ENCODE results near the gene STAG1.
A peak's percentile ranks its signal among the peaks of the same experiment; 100 is the strongest.

The STAG1 gene

GRCh38 chr3:136789976-136790375, 37.8 kb upstream of the STAG1 start:
- H3K27me3 ChIP-seq (ENCODE audit: low read length): no peaks in the 10 kb centered on the region
- no peaks in the 10 kb centered on the region for H3K9me3 ChIP-seq (ENCODE audit: insufficient read depth, low read length)
- no peaks in the 10 kb centered on the region for H3K79me2 ChIP-seq (ENCODE audit: insufficient read depth, low read length)
- no peak overlapping the region for H3K4me2 ChIP-seq (ENCODE audit: low read depth, low read length, poor library complexity, severe bottlenecking)
- no peaks in the 10 kb centered on the region for H3K9me2 ChIP-seq (replicated peaks; ENCODE audit: insufficient read depth, low read length)
- no peaks in the 10 kb centered on the region for H3F3A ChIP-seq (ENCODE audit: insufficient read depth)
- TF ChIP-seq, protein P1, sequence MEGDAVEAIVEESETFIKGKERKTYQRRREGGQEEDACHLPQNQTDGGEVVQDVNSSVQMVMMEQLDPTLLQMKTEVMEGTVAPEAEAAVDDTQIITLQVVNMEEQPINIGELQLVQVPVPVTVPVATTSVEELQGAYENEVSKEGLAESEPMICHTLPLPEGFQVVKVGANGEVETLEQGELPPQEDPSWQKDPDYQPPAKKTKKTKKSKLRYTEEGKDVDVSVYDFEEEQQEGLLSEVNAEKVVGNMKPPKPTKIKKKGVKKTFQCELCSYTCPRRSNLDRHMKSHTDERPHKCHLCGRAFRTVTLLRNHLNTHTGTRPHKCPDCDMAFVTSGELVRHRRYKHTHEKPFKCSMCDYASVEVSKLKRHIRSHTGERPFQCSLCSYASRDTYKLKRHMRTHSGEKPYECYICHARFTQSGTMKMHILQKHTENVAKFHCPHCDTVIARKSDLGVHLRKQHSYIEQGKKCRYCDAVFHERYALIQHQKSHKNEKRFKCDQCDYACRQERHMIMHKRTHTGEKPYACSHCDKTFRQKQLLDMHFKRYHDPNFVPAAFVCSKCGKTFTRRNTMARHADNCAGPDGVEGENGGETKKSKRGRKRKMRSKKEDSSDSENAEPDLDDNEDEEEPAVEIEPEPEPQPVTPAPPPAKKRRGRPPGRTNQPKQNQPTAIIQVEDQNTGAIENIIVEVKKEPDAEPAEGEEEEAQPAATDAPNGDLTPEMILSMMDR (IDR thresholded peaks at IDR 0.05; ENCODE audit: insufficient read depth, low read length, poor library complexity, severe bottlenecking): no peak
- TF ChIP-seq EZH2phosphoT487 (conservative IDR thresholded peaks at IDR 0.05; ENCODE audit: low read length): no peak
- no peak overlapping the region for H2AFZ ChIP-seq (ENCODE audit: low read depth, low read length, severe bottlenecking)
- no peaks in the 10 kb centered on the region for H4K20me1 ChIP-seq (ENCODE audit: low read depth, low read length)
- no peak overlapping the region for H3K27ac ChIP-seq (ENCODE audit: low read depth, low read length)
- H3K9ac ChIP-seq (ENCODE audit: low read length): no peak overlapping the region
- H3K4me3 ChIP-seq (ENCODE audit: insufficient read depth, low read length, poor library complexity, severe bottlenecking): no peak overlapping the region
- no peaks in the 10 kb centered on the region for H3K36me3 ChIP-seq (ENCODE audit: low read length)

DNA sequence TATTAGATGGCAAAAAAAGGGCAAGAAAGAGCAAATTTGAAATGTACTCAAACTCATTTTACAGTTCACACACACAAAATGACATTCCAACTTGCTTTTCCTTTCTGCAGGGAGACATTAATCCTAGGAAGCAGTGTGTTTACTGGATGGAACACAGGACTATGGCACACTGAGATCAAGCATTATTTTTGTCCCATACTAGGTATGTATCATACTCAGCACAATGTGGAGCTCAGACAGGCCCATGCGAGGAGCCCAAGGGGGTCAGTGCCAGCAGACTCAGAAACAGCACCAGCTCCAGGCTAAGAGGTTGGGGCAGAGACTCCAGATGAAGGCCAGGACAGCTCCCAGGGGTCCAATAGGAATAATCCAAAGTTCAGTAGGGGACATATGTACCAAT, 36.0 kb upstream of the STAG1 start:
- H3K9me2 ChIP-seq (replicated peaks; ENCODE audit: insufficient read depth, low read length): no peaks in the 10 kb centered on the region
- TF ChIP-seq EZH2phosphoT487 (conservative IDR thresholded peaks at IDR 0.05; ENCODE audit: low read length): no peak
- TF ChIP-seq, protein P1 (IDR thresholded peaks at IDR 0.05; ENCODE audit: insufficient read depth, low read length, poor library complexity, severe bottlenecking): no peak
- H3K9ac ChIP-seq (ENCODE audit: low read length): no peak overlapping the region
- H3F3A ChIP-seq (ENCODE audit: insufficient read depth): no peaks in the 10 kb centered on the region
- H4K20me1 ChIP-seq (ENCODE audit: low read depth, low read length): no peaks in the 10 kb centered on the region
- H3K4me3 ChIP-seq (ENCODE audit: insufficient read depth, low read length, poor library complexity, severe bottlenecking): no peak overlapping the region
- no peaks in the 10 kb centered on the region for H3K79me2 ChIP-seq (ENCODE audit: insufficient read depth, low read length)
- no peaks in the 10 kb centered on the region for H3K27me3 ChIP-seq (ENCODE audit: low read length)
- no peak overlapping the region for H3K27ac ChIP-seq (ENCODE audit: low read depth, low read length)
- no peaks in the 10 kb centered on the region for H3K36me3 ChIP-seq (ENCODE audit: low read length)
- no peak overlapping the region for H2AFZ ChIP-seq (ENCODE audit: low read depth, low read length, severe bottlenecking)
- no peaks in the 10 kb centered on the region for H3K9me3 ChIP-seq (ENCODE audit: insufficient read depth, low read length)
- H3K4me2 ChIP-seq (ENCODE audit: low read depth, low read length, poor library complexity, severe bottlenecking): no peak overlapping the region

- no peaks in the 10 kb centered on the region for H3F3A ChIP-seq (ENCODE audit: insufficient read depth)
- no peaks in the 10 kb centered on the region for H4K20me1 ChIP-seq (ENCODE audit: low read depth, low read length)
- peak overlapping the region; percentile 3; the same call in 1 of the 2 replicates for H3K9ac ChIP-seq (ENCODE audit: low read length)
- H3K27ac ChIP-seq (ENCODE audit: low read depth, low read length): no peak overlapping the region
- H3K9me2 ChIP-seq (replicated peaks; ENCODE audit: insufficient read depth, low read length): no peaks in the 10 kb centered on the region
- H2AFZ ChIP-seq (ENCODE audit: low read depth, low read length, severe bottlenecking): peak overlapping the region; percentile 61
- H3K4me3 ChIP-seq (ENCODE audit: insufficient read depth, low read length, poor library complexity, severe bottlenecking): no peak overlapping the region
- H3K4me2 ChIP-seq (ENCODE audit: low read depth, low read length, poor library complexity, severe bottlenecking): peak overlapping the region; percentile 30
- H3K27me3 ChIP-seq (ENCODE audit: low read length): no peaks in the 10 kb centered on the region
- no peaks in the 10 kb centered on the region for H3K79me2 ChIP-seq (ENCODE audit: insufficient read depth, low read length)
- no peaks in the 10 kb centered on the region for H3K36me3 ChIP-seq (ENCODE audit: low read length)
- H3K9me3 ChIP-seq (ENCODE audit: insufficient read depth, low read length): no peaks in the 10 kb centered on the region
- no peak for TF ChIP-seq EZH2phosphoT487 (conservative IDR thresholded peaks at IDR 0.05; ENCODE audit: low read length)
- TF ChIP-seq, protein P1 (IDR thresholded peaks at IDR 0.05; ENCODE audit: insufficient read depth, low read length, poor library complexity, severe bottlenecking): no peak
Measured at GRCh38 chr3:136787349-136787748, 35.2 kb upstream of the STAG1 start.

Data from SU-DHL-6 (cell line).